Testis (tissue), 3 donors: ENCODE data around the gene MAP2K3. TPM values are rescaled to one million over a fixed set of nuclear protein-coding genes. Genes with fewer than 3 reads are reported as not detected.
"Not testable (repeated sequence)": the region's sequence is repeated elsewhere in the genome, so short reads cannot be mapped to it uniquely, and the experiment has no call there.

ENCODE experiments used
- DNase-seq: peaks from one replicate; pipeline ENCODE4 v3.0.0-alpha.2; 2019
- H3K27ac ChIP-seq, 2 donors: fragments of 200-600 bp; sonication (generic); one replicate each; pipeline ENCODE4 v1.5.1; 2019
- H3K27me3 ChIP-seq: fragments of 200-600 bp; sonication (generic); one replicate; pipeline ENCODE4 v1.5.1; 2019
- H3K36me3 ChIP-seq: fragments of 200-600 bp; sonication (generic); one replicate; pipeline ENCODE4 v1.5.1; 2017; ENCODE audit warnings: low read depth; ENCODE audit errors: missing control alignments
- H3K4me1 ChIP-seq: fragments of 200-600 bp; sonication (generic); one replicate; pipeline ENCODE4 v1.5.1; 2019
- H3K4me3 ChIP-seq, 2 donors: fragments of 200-600 bp; sonication (generic); one replicate each; pipeline ENCODE4 v1.5.1; 2017 to 2019
- H3K9me3 ChIP-seq: fragments of 200-600 bp; sonication (generic); one replicate; pipeline ENCODE4 v1.5.1; 2017
- POLR2A ChIP-seq: fragments of 450-650 bp; IDR thresholded peaks from one replicate; pipeline ENCODE4 v1.6.1; 2017; ENCODE audit warnings: antibody characterized with exemption, mild to moderate bottlenecking, moderate library complexity
- WGBS, 2 donors: methylation state at CpG; one replicate each; pipeline ENCODE4 v1.1.5; 2018; 5-methylcytosine and 5-hydroxymethylcytosine counted together
- intact Hi-C: fragments of 100-400 bp; cut with DNase I; formaldehyde crosslinking; loops from one replicate; pipeline ENCODE4 v1.15.1; 2023; ENCODE audit warnings: low total_unique reads
- polyA plus RNA-seq: library from polyadenylated mRNA; stranded (reverse); fragments of 350-450 nt; fragmentation: Illumina TruSeq; extraction: RNeasy Lipid Tissue Mini Kit (QIAGEN cat#74804); gene quantifications from one replicate; pipeline ENCODE4 v1.2.3, GENCODE V29; 2014; ENCODE audit warnings: low read depth, low replicate concordance; ENCODE audit not compliant: insufficient read depth
- total RNA-seq, 2 donors: library from RNA; depleted of rRNA; stranded (reverse); fragments of >200 nt; gene quantifications; one replicate each; pipeline ENCODE4 v1.2.3, GENCODE V29; 2016
- TF ChIP-seq, protein P1 (sequence below), 3 experiments: fragments of 450-650 bp in 2 of 3; fragments of 200-600 bp in 1 of 3; sonication (generic) in 1 of 3; IDR thresholded peaks; one replicate each; pipeline ENCODE4 v1.5.1; 2016 to 2019; ENCODE audit warnings: antibody characterized with exemption in 3 of 3, mild to moderate bottlenecking in 2 of 3, moderate library complexity in 1 of 3

The MAP2K3 gene
- total and polyA plus RNA-seq, 3 donors from 2014 or later = 13.5 to 17.5 (median 15.4) TPM

- Histone ChIP-seq H3K36me3 (no peaks in the 10 kb centered on the region), H3K27me3 (no peaks in the 10 kb centered on the region), H3K27ac (no peak overlapping the region), H3K9me3 (no peaks in the 10 kb centered on the region), H3K4me1 (no peaks in the 10 kb centered on the region), H3K4me3 (no peak overlapping the region)
- intact Hi-C loops = no loop called here
- WGBS, 2 donors = 79% methylated on average over 9 of the region's 9 CpGs
- no peak for DNase-seq
- no peak for TF ChIP-seq POLR2A
- TF ChIP-seq, protein P1, sequence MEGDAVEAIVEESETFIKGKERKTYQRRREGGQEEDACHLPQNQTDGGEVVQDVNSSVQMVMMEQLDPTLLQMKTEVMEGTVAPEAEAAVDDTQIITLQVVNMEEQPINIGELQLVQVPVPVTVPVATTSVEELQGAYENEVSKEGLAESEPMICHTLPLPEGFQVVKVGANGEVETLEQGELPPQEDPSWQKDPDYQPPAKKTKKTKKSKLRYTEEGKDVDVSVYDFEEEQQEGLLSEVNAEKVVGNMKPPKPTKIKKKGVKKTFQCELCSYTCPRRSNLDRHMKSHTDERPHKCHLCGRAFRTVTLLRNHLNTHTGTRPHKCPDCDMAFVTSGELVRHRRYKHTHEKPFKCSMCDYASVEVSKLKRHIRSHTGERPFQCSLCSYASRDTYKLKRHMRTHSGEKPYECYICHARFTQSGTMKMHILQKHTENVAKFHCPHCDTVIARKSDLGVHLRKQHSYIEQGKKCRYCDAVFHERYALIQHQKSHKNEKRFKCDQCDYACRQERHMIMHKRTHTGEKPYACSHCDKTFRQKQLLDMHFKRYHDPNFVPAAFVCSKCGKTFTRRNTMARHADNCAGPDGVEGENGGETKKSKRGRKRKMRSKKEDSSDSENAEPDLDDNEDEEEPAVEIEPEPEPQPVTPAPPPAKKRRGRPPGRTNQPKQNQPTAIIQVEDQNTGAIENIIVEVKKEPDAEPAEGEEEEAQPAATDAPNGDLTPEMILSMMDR (IDR thresholded peaks at IDR 0.05) = no peak
Observed at GRCh38 chr17:21330436-21331160, 46.1 kb downstream of the MAP2K3 start.

- DNase-seq, intact Hi-C loops, H3K27me3 ChIP-seq, H3K27ac ChIP-seq, H3K4me3 ChIP-seq, H3K36me3 ChIP-seq, H3K4me1 ChIP-seq, H3K9me3 ChIP-seq: not testable (repeated sequence)
- WGBS, 2 donors = 84 to 91% methylated on average over 4 of the region's 4 CpGs
Observed at GRCh38 chr17:21336541-21337294, 52.2 kb downstream of the MAP2K3 start.

DNA sequence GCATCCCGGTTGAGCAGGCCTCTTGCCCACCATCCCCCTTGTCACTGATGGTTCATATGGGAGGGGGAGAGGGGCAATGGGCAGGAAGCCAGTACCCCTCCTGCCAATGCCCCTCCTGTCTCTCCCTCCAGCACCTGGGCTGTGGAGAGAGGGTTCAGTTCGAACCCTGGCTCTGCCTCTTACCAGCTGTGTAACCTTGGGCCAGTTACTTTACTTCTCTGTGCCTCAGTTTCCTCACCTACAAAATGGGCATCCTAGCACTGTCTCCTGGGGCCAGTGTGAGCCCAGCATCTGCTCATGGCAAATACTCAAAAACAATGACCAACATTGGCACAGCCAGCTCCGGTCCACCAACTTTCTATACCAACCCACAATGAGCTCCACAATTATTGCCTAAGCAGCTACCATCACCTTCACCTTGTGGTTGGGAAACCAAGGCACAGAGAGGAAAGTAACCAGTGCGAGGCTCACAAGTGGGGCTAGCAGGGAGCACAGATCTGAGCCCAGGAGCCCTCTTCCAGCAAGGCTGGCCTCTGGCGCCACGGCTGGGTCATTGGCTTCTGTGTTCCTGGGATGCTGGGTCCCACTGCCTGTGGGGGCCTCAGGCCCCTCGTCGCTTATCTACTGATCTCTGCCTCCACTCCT is 53.6 kb downstream of the MAP2K3 start:
- H3K4me1 ChIP-seq, DNase-seq, H3K27me3 ChIP-seq, H3K36me3 ChIP-seq, H3K9me3 ChIP-seq, H3K27ac ChIP-seq, intact Hi-C loops, H3K4me3 ChIP-seq: not testable (repeated sequence)
- 69 to 74% methylated on average over 8 of the region's 8 CpGs for WGBS, 2 donors

- Histone ChIP-seq H3K9me3 (no peaks in the 10 kb centered on the region), H3K36me3 (no peaks in the 10 kb centered on the region), H3K4me3 (no peak overlapping the region), H3K4me1 (no peaks in the 10 kb centered on the region), H3K27me3 (no peaks in the 10 kb centered on the region), H3K27ac (no peak overlapping the region)
- WGBS, 2 donors = 60 to 61% methylated on average over 7 of the region's 7 CpGs
- TF ChIP-seq, protein P1 (IDR thresholded peaks at IDR 0.05) = no peak
- TF ChIP-seq POLR2A = no peak
- intact Hi-C loops = no loop called here
- no peak for DNase-seq
Observed at GRCh38 chr17:21339011-21339410, 54.5 kb downstream of the MAP2K3 start.

DNA sequence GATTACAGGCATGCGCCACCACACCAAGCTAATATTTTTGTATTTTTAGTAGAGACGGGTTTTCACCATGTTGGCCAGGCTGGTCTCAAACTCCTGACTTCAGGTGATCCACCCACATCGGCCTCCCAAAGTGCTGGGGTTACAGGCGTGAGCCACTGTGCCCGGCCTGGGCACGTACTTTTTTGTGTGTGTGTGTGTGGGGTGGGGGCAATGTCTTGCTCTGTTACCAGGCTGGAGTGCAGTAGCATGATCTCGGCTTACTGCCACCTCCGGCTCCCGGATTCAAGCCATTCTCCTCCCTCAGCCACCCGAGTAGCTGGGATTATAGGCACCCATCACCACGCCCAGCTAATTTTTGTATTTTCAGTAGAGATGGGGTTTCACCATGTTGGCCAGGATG is 55.1 kb downstream of the MAP2K3 start:
- 89 to 92% methylated on average over 11 of the region's 11 CpGs for WGBS, 2 donors
- H3K4me3 ChIP-seq, H3K4me1 ChIP-seq, H3K9me3 ChIP-seq, H3K27ac ChIP-seq, intact Hi-C loops, H3K36me3 ChIP-seq, H3K27me3 ChIP-seq, DNase-seq: not testable (repeated sequence)

GRCh38 chr17:21340407-21340806 is 55.9 kb downstream of the MAP2K3 start:
- H3K27ac ChIP-seq, H3K36me3 ChIP-seq, H3K27me3 ChIP-seq, DNase-seq, H3K9me3 ChIP-seq, H3K4me3 ChIP-seq, intact Hi-C loops, H3K4me1 ChIP-seq: not testable (repeated sequence)
- 89% methylated on average over 6 of the region's 6 CpGs for WGBS, 2 donors

DNA sequence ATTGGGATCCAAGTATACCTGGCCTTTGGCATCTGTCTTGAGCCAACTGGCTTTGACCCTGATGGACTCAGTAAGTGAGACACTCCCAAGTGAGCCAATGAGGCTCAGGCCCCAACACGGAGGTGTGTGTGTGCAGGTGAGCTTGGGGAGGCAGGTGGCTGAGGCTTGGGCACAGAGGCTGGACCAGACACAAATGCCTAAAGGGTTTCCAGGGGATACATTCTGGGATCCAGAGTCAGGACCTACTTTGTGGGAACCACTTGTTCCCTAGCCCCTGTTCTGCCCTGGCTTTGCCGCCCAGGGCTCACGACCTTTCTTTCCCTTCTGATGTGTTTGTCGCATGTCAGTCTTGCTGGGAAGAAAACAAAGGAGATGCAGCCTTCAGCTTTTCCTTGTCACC is 56.8 kb downstream of the MAP2K3 start:
- H3K36me3 ChIP-seq, intact Hi-C loops, H3K4me3 ChIP-seq, H3K27me3 ChIP-seq, H3K9me3 ChIP-seq, H3K27ac ChIP-seq, H3K4me1 ChIP-seq, DNase-seq: not testable (repeated sequence)
- WGBS, 2 donors = 70 to 78% methylated on average over 2 to 4 of the region's 4 CpGs

GRCh38 chr17:21341925-21342540 is 57.5 kb downstream of the MAP2K3 start:
- H3K27me3 ChIP-seq, H3K27ac ChIP-seq, H3K36me3 ChIP-seq, H3K4me1 ChIP-seq, intact Hi-C loops, DNase-seq, H3K4me3 ChIP-seq, H3K9me3 ChIP-seq: not testable (repeated sequence)
- WGBS, 2 donors = 65 to 77% methylated on average over 6 to 8 of the region's 8 CpGs

GRCh38 chr17:21343061-21343949 is 58.8 kb downstream of the MAP2K3 start:
- H3K9me3 ChIP-seq, intact Hi-C loops, H3K4me1 ChIP-seq, H3K4me3 ChIP-seq, H3K36me3 ChIP-seq, H3K27me3 ChIP-seq, H3K27ac ChIP-seq: not testable (repeated sequence)
- peak; percentile 9 for DNase-seq
- WGBS, 2 donors = 74 to 76% methylated on average over 3 to 11 of the region's 11 CpGs
